HG02623 (cell line): ENCODE measurements around the gene C1orf74.
A peak's percentile ranks its signal among the peaks of the same experiment; 100 is the strongest.

Experiments used
- ATAC-seq: cut with Tn5 transposase; IDR thresholded peaks from one replicate; pipeline ENCODE4 v1.9.1; 2021; ENCODE audit warnings: moderate library complexity; ENCODE audit not compliant: unreplicated experiment

Gene C1orf74

GRCh38 chr1:209784265-209785169 lies at the start of gene C1orf74:
C1orf74 (minus strand) TSS chr1:209784559; CDS start chr1:209783634, 925 bp downstream.
- peak; percentile 99 for ATAC-seq

- no peak for ATAC-seq
Observed at GRCh38 chr1:209831615-209832014, 47.3 kb upstream of the C1orf74 start.

- ATAC-seq: no peak
Observed at GRCh38 chr1:209830722-209831121, 46.4 kb upstream of the C1orf74 start.

GRCh38 chr1:209829716-209830115 lies 45.4 kb upstream of the C1orf74 start:
- ATAC-seq: no peak

- peak; percentile 94 for ATAC-seq
Observed at GRCh38 chr1:209827384-209828262, 43.3 kb upstream of the C1orf74 start, which contains the start of gene UTP25. UTP25 (plus strand) TSS chr1:209827972; CDS start chr1:209828064, 92 bp downstream.

GRCh38 chr1:209825591-209826434 lies 41.5 kb upstream of the C1orf74 start:
- no peak for ATAC-seq

GRCh38 chr1:209823143-209824041 lies 39.0 kb upstream of the C1orf74 start:
- no peak for ATAC-seq

GRCh38 chr1:209822706-209823105 lies 38.3 kb upstream of the C1orf74 start:
- no peak for ATAC-seq

- ATAC-seq: no peak
Observed at GRCh38 chr1:209820986-209821385, 36.6 kb upstream of the C1orf74 start.

- ATAC-seq: no peak
Observed at GRCh38 chr1:209819058-209819457, 34.7 kb upstream of the C1orf74 start.

GRCh38 chr1:209817691-209818090 lies 33.3 kb upstream of the C1orf74 start:
- ATAC-seq: no peak

GRCh38 chr1:209816923-209817322 lies 32.6 kb upstream of the C1orf74 start:
- no peak for ATAC-seq

GRCh38 chr1:209815931-209816341 lies 31.6 kb upstream of the C1orf74 start:
- no peak for ATAC-seq

- no peak for ATAC-seq
Observed at GRCh38 chr1:209815490-209815889, 31.1 kb upstream of the C1orf74 start.

GRCh38 chr1:209813902-209814301 lies 29.5 kb upstream of the C1orf74 start:
- ATAC-seq: no peak

- no peak for ATAC-seq
Observed at GRCh38 chr1:209810783-209811182, 26.4 kb upstream of the C1orf74 start.

GRCh38 chr1:209809611-209810010 lies 25.3 kb upstream of the C1orf74 start:
- ATAC-seq: no peak

- ATAC-seq: no peak
Observed at GRCh38 chr1:209808059-209808581, 23.8 kb upstream of the C1orf74 start.

- ATAC-seq: no peak
Observed at GRCh38 chr1:209807509-209807908, 23.1 kb upstream of the C1orf74 start.
